HCEC 1CT (cell line): ENCODE results near the gene DNASE2.

ENCODE experiments used
- DNase-seq: peaks from one replicate; pipeline ENCODE4 v3.0.0-alpha.2; 2017

The DNASE2 gene

GRCh38 chr19:12885749-12886650, 4.8 kb upstream of the DNASE2 start:
- no peak for DNase-seq

- DNase-seq, result no peak
These were observed 3.9 kb upstream of the DNASE2 start for GRCh38 chr19:12884926-12885748.

- DNase-seq, result no peak
These were observed 3.3 kb upstream of the DNASE2 start for GRCh38 chr19:12884627-12884925.

- no peak for DNase-seq
These were observed 3.0 kb upstream of the DNASE2 start for GRCh38 chr19:12884202-12884601.

- no peak for DNase-seq
These were observed 1.3 kb upstream of the DNASE2 start for GRCh38 chr19:12882589-12882988.

- DNase-seq, result no peak
These were observed 588 bp downstream of the DNASE2 start for GRCh38 chr19:12880551-12881171.

GRCh38 chr19:12875086-12875485, 6.2 kb downstream of the DNASE2 start:
- DNase-seq, result no peak

GRCh38 chr19:12873891-12874745, 7.1 kb downstream of the DNASE2 start:
- no peak for DNase-seq

- no peak for DNase-seq
These were observed 8.0 kb downstream of the DNASE2 start for GRCh38 chr19:12872941-12873890.

GRCh38 chr19:12872255-12872654, 9.0 kb downstream of the DNASE2 start:
- no peak for DNase-seq

GRCh38 chr19:12871681-12872080, 9.6 kb downstream of the DNASE2 start:
- no peak for DNase-seq

- no peak for DNase-seq
These were observed 12.6 kb downstream of the DNASE2 start for GRCh38 chr19:12868540-12869112.

GRCh38 chr19:12867120-12868099, 13.8 kb downstream of the DNASE2 start:
- DNase-seq, result no peak

GRCh38 chr19:12866416-12867119, 14.7 kb downstream of the DNASE2 start:
- DNase-seq, result no peak

GRCh38 chr19:12865746-12866415, 15.4 kb downstream of the DNASE2 start:
- no peak for DNase-seq

- no peak for DNase-seq
These were observed 16.2 kb downstream of the DNASE2 start for GRCh38 chr19:12864721-12865715.

- DNase-seq, result no peak
These were observed 17.1 kb downstream of the DNASE2 start for GRCh38 chr19:12864143-12864542.
